ENCODE data around the gene TEX30.

Gene TEX30

GRCh38 chr13:102812611-102813287 lies 39.2 kb upstream of the TEX30 start:
- TF ChIP-seq, protein P1, sequence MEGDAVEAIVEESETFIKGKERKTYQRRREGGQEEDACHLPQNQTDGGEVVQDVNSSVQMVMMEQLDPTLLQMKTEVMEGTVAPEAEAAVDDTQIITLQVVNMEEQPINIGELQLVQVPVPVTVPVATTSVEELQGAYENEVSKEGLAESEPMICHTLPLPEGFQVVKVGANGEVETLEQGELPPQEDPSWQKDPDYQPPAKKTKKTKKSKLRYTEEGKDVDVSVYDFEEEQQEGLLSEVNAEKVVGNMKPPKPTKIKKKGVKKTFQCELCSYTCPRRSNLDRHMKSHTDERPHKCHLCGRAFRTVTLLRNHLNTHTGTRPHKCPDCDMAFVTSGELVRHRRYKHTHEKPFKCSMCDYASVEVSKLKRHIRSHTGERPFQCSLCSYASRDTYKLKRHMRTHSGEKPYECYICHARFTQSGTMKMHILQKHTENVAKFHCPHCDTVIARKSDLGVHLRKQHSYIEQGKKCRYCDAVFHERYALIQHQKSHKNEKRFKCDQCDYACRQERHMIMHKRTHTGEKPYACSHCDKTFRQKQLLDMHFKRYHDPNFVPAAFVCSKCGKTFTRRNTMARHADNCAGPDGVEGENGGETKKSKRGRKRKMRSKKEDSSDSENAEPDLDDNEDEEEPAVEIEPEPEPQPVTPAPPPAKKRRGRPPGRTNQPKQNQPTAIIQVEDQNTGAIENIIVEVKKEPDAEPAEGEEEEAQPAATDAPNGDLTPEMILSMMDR (IDR thresholded peaks at IDR 0.05; ENCODE audit: insufficient read depth, missing control alignments) = no peak
- no peak for FAIRE-seq
- no peak for DNase-seq (ENCODE audit: insufficient read length, low spot score)

DNA sequence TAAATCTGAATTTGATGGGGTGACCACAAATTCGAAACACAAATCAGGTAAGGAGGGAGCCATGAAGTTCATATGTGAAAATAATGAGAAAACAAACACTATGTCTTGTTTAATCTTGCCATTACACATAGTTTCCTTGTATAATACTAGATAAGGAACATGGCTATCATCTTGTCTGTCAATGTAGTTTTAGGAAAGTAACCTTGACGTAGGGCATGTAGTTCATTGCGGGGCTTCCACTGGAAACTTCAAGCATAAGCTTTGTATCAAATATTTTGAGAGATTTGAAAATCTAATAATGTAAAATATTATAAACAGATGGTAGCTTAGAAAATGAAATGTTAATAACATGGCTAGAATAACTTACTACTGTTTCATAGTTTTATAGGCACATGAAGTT lies 34.1 kb upstream of the TEX30 start:
- no peak for FAIRE-seq
- TF ChIP-seq, protein P1 (IDR thresholded peaks at IDR 0.05; ENCODE audit: insufficient read depth, missing control alignments) = no peak
- no peak for DNase-seq (ENCODE audit: insufficient read length, low spot score)

DNA sequence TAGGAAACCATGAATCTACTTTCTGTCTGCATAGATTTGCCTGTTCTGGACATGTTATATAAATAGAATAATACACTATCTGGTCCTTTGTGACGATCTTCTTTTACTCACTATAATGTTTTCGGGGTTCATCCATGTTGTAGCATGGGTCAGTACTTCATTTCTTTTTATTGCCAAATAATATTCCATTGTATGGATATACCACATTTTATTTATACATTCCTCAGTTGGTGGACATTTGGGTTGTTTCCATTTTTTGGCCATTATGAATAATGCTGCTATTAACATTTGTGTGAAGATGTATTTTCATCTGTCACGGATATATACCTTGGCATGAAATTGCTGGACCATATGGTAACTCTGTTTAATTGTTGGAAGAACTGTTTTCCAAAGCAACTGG lies 32.1 kb upstream of the TEX30 start:
- DNase-seq (ENCODE audit: insufficient read length, low spot score) = no peak
- TF ChIP-seq, protein P1 (IDR thresholded peaks at IDR 0.05; ENCODE audit: insufficient read depth, missing control alignments) = no peak
- peak; percentile 6 for FAIRE-seq

- TF ChIP-seq, protein P1 (IDR thresholded peaks at IDR 0.05; ENCODE audit: insufficient read depth, missing control alignments) = peak; percentile 51
- FAIRE-seq (no peak), DNase-seq (ENCODE audit: insufficient read length, low spot score) (peak; percentile 26)
These were observed 26.8 kb upstream of the TEX30 start for GRCh38 chr13:102800145-102801041.

GRCh38 chr13:102799426-102800144 lies 26.0 kb upstream of the TEX30 start:
- TF ChIP-seq, protein P1 (IDR thresholded peaks at IDR 0.05; ENCODE audit: insufficient read depth, missing control alignments) = no peak

GRCh38 chr13:102798581-102799425 lies 25.2 kb upstream of the TEX30 start, which contains the start of the genes BIVM and POGLUT2:
Gene BIVM, plus strand, starts transcription at chr13:102799119. Its CDS starts 8,149 bp downstream, at chr13:102807268.
Gene POGLUT2, minus strand, starts transcription at chr13:102798976. Its CDS starts 306 bp downstream, at chr13:102798670.
- DNase-seq (ENCODE audit: insufficient read length, low spot score) (peak; percentile 80), FAIRE-seq (no peak)

More at GRCh38 chr13:102799426-102800144, 26.0 kb upstream of the TEX30 start:
- no peak for DNase-seq (ENCODE audit: insufficient read length, low spot score)
- FAIRE-seq = no peak

More at GRCh38 chr13:102798581-102799425, 25.2 kb upstream of the TEX30 start, which contains the start of the genes BIVM and POGLUT2:
- TF ChIP-seq, protein P1 (IDR thresholded peaks at IDR 0.05; ENCODE audit: insufficient read depth, missing control alignments) = no peak

Data from D721Med (cell line).